OCI-LY3 (cell line): ENCODE measurements around the gene VWC2L.

Experiments used
- EZH2phosphoT487 ChIP-seq: fragments of 200-600 bp; shearing (Covaris generic); IDR thresholded peaks from 2 replicates; pipeline ENCODE4 v1.6.1; 2018; ENCODE audit warnings: antibody characterized with exemption, mixed run types, low read depth
- TF ChIP-seq, protein P1 (sequence below): fragments of 200-600, 300-600 bp; sonication (generic); IDR thresholded peaks from 2 replicates; pipeline ENCODE4 v1.5.1; 2014; ENCODE audit warnings: antibody characterized with exemption, low read length, low read depth

DNA sequence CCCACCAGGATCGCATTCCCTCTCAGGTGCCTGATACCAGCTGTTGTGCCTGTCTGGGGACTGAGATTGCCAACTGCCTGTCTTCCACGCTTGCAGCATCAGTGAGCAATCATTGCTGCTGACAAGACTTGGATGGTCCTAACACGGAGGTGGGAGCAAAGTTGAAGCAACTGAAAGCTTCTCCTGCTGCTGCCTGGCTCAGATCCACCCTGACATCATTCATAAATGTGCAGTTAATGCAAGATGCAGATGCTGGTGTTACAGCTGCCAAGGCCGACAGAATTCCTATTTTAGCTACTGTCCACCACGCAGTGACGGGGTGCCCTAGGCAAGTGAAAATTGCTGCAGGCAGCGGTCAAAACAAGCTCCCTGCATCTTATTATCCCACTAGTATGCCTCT is 131.4 kb downstream of the VWC2L start:
- TF ChIP-seq, protein P1, sequence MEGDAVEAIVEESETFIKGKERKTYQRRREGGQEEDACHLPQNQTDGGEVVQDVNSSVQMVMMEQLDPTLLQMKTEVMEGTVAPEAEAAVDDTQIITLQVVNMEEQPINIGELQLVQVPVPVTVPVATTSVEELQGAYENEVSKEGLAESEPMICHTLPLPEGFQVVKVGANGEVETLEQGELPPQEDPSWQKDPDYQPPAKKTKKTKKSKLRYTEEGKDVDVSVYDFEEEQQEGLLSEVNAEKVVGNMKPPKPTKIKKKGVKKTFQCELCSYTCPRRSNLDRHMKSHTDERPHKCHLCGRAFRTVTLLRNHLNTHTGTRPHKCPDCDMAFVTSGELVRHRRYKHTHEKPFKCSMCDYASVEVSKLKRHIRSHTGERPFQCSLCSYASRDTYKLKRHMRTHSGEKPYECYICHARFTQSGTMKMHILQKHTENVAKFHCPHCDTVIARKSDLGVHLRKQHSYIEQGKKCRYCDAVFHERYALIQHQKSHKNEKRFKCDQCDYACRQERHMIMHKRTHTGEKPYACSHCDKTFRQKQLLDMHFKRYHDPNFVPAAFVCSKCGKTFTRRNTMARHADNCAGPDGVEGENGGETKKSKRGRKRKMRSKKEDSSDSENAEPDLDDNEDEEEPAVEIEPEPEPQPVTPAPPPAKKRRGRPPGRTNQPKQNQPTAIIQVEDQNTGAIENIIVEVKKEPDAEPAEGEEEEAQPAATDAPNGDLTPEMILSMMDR, result no peak
- TF ChIP-seq EZH2phosphoT487, result no peak
